Effector memory CD4-positive, alpha-beta T cell (primary cell): ENCODE data around the gene CFAP20DC.
A peak's percentile ranks its signal among the peaks of the same experiment; 100 is the strongest.
"Not testable (repeated sequence)": the region's sequence is repeated elsewhere in the genome, so short reads cannot be mapped to it uniquely, and the experiment has no call there.

ENCODE experiments used
- DNase-seq, 3 donors: peaks; one replicate each; pipeline ENCODE4 v3.0.0-alpha.2; 2020
- H3K27ac ChIP-seq: 2 replicates; pipeline ENCODE4 v1.7.0; 2013; ENCODE audit warnings: mild to moderate bottlenecking, low read length, moderate library complexity; ENCODE audit not compliant: insufficient read depth, poor library complexity, severe bottlenecking
- H3K27me3 ChIP-seq: replicated peaks from 2 replicates; pipeline ENCODE4 v1.7.0; 2013; ENCODE audit warnings: mild to moderate bottlenecking, low read length; ENCODE audit not compliant: insufficient read depth, control insufficient read depth, poor library complexity, severe bottlenecking
- H3K36me3 ChIP-seq: 2 replicates; pipeline ENCODE4 v1.7.0; 2013; ENCODE audit warnings: mild to moderate bottlenecking, low read length, moderate library complexity; ENCODE audit not compliant: control insufficient read depth, insufficient read depth
- H3K4me1 ChIP-seq: 2 replicates; pipeline ENCODE4 v1.7.0; 2013; ENCODE audit warnings: low read length, mild to moderate bottlenecking; ENCODE audit not compliant: control insufficient read depth, insufficient read depth, poor library complexity, severe bottlenecking
- H3K4me3 ChIP-seq: 2 replicates; pipeline ENCODE4 v1.7.0; 2013; ENCODE audit warnings: low read length, low read depth, mild to moderate bottlenecking; ENCODE audit not compliant: insufficient read depth, poor library complexity, severe bottlenecking
- H3K9me3 ChIP-seq: 2 replicates; pipeline ENCODE4 v1.7.0; 2013; ENCODE audit warnings: mild to moderate bottlenecking, low read length, moderate library complexity; ENCODE audit not compliant: control insufficient read depth
- total RNA-seq, 3 donors: gene quantifications; one replicate each; lab custom pipeline; 2026; lab: John Stamatoyannopoulos, UW

The CFAP20DC gene
- 0.69 to 1.4 (median 0.78) reads per million in 3 donors for total RNA-seq

GRCh38 chr3:59049671-59050331, at the start of gene CFAP20DC:
Gene CFAP20DC, minus strand, starts transcription at chr3:59050025. Its CDS starts 394 bp downstream, at chr3:59049631.
- peak within 1 kb of the TSS; percentile 61 for H3K4me3 ChIP-seq
- H3K36me3 ChIP-seq: no peaks in the 10 kb centered on the region
- DNase-seq: peak; percentile 76 to 82 (median 78)
- H3K27ac ChIP-seq: peak within 1 kb of the TSS; percentile 54
- H3K4me1 ChIP-seq: peaks cover 3% of the 10 kb centered on the region
- H3K27me3 ChIP-seq: no peaks in the 10 kb centered on the region
- no peaks in the 10 kb centered on the region for H3K9me3 ChIP-seq

- not testable (repeated sequence) for DNase-seq, H3K4me3 ChIP-seq, H3K27ac ChIP-seq, H3K4me1 ChIP-seq, H3K9me3 ChIP-seq, H3K36me3 ChIP-seq, H3K27me3 ChIP-seq
Measured at GRCh38 chr3:59098516-59098915, 48.7 kb upstream of the CFAP20DC start.

GRCh38 chr3:59094446-59094845, 44.6 kb upstream of the CFAP20DC start:
- Histone ChIP-seq H3K27ac (no peak overlapping the region), H3K36me3 (no peaks in the 10 kb centered on the region), H3K9me3 (no peaks in the 10 kb centered on the region), H3K27me3 (no peaks in the 10 kb centered on the region), H3K4me1 (no peaks in the 10 kb centered on the region), H3K4me3 (no peak overlapping the region)
- DNase-seq: no peak

DNA sequence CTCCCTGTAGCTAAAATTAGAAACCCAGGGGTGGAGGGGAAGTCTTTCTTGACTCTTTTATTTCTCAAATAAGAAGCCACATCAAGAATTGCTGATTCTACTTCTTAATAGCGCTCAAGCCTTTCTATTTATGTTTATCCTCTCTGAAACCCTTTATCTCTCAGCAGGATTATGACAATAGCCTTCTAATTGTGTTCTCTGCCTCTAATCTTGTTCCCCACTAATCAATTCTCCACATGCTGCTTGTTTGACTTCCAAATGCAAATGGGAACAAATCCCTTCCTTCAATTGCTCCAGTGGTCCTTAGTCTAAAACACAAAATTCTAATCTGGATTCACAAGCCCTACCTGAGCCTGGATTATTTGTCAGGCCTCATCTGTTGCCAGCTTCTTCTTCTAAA, 43.7 kb upstream of the CFAP20DC start:
- no peak overlapping the region for H3K27ac ChIP-seq
- H3K9me3 ChIP-seq: no peaks in the 10 kb centered on the region
- no peaks in the 10 kb centered on the region for H3K4me1 ChIP-seq
- H3K36me3 ChIP-seq: no peaks in the 10 kb centered on the region
- no peak overlapping the region for H3K4me3 ChIP-seq
- DNase-seq: no peak
- H3K27me3 ChIP-seq: no peaks in the 10 kb centered on the region

DNA sequence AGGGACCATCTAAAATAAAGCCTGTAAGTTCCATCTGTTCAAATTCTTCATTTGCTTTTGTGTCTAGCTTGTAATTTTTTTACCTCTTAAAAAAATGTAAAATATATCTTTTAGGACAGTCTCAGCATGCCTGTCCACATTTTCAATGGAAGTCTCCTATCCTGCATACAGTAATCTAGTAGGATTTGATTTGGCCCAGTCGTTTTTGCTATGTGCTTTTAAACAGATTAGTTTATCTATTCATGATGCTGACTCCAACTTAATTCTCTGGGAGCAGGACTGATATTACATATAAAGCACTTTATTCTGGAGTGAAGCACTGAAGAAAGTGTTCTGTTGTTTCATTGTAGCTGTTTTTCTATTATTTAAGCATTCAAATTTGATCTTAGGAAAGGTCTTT, 38.9 kb upstream of the CFAP20DC start:
- Histone ChIP-seq H3K4me1 (no peaks in the 10 kb centered on the region), H3K4me3 (no peak overlapping the region), H3K27me3 (no peaks in the 10 kb centered on the region), H3K9me3 (no peaks in the 10 kb centered on the region), H3K27ac (no peak overlapping the region), H3K36me3 (no peaks in the 10 kb centered on the region)
- no peak for DNase-seq

GRCh38 chr3:59085976-59086375, 36.2 kb upstream of the CFAP20DC start:
- no peak for DNase-seq

DNA sequence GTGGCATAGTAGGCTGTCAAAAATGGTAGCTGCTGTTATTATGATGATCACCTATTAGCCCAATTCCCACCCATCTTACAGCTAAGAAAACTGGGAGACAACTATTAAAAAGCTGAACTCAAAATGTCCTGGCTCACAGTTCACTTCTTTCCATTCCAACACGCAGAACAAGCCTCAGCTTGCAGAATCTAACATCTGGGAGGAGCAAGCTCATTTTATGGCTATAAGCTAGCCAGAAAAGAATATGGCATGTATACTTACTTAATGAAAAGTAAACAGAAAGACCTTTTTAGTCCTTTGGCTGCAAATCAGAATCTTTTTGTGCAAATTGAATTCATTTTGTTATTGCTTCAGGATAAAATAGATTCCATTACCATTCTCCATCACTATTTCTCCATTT, 34.8 kb upstream of the CFAP20DC start:
- no peak overlapping the region for H3K4me3 ChIP-seq
- no peaks in the 10 kb centered on the region for H3K36me3 ChIP-seq
- no peaks in the 10 kb centered on the region for H3K4me1 ChIP-seq
- no peak overlapping the region for H3K27ac ChIP-seq
- H3K9me3 ChIP-seq: no peaks in the 10 kb centered on the region
- no peaks in the 10 kb centered on the region for H3K27me3 ChIP-seq
- no peak for DNase-seq

More at GRCh38 chr3:59085976-59086375, 36.2 kb upstream of the CFAP20DC start:
- H3K36me3 ChIP-seq: no peaks in the 10 kb centered on the region
- no peaks in the 10 kb centered on the region for H3K4me1 ChIP-seq
- H3K27ac ChIP-seq: no peak overlapping the region
- no peak overlapping the region for H3K4me3 ChIP-seq
- H3K9me3 ChIP-seq: no peaks in the 10 kb centered on the region
- no peaks in the 10 kb centered on the region for H3K27me3 ChIP-seq

DNA sequence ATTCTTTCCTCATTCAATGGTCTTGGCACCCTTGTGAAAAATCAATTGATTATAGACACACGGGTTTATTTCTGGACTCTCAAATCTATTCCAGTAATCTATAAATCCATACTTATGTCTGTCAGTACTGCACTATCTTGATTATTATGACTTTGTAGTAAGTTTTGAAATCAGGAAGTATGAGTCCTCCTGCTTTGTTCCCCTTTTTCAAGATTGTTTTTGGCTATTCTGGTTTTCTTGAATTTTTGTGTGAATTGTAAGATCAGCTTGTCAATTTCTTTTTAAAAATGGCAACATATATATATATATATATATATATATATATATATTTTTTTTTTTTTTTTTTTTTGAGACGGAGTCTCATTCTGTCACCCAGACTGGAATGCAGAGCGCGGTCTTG, 32.3 kb upstream of the CFAP20DC start:
- Histone ChIP-seq H3K4me1 (no peaks in the 10 kb centered on the region), H3K4me3 (no peak overlapping the region), H3K27me3 (no peaks in the 10 kb centered on the region), H3K27ac (no peak overlapping the region), H3K9me3 (no peaks in the 10 kb centered on the region), H3K36me3 (no peaks in the 10 kb centered on the region)
- no peak for DNase-seq

DNA sequence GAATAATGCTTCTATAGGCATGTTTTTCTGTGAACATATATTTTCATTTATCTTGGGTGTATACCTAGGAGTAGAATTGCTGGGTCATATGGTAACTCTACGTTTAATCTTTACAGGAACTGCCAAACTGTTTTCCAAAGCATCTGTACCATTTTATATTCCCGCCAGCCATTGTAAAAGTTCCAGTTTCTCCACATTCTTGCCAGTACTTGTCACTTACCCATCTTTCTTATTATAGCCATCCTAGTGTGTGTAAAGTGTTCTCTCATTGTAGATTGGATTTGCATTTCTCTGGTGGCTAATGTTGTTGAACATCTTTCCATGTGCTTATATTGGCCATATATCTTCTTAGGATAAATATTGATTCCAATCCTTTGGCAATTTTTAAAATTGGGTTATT, 31.2 kb upstream of the CFAP20DC start:
- Histone ChIP-seq H3K4me3 (no peak overlapping the region), H3K4me1 (no peaks in the 10 kb centered on the region), H3K27me3 (no peaks in the 10 kb centered on the region), H3K36me3 (no peaks in the 10 kb centered on the region), H3K27ac (no peak overlapping the region), H3K9me3 (no peaks in the 10 kb centered on the region)
- no peak for DNase-seq

- Histone ChIP-seq H3K36me3 (no peaks in the 10 kb centered on the region), H3K4me3 (no peak overlapping the region), H3K27me3 (no peaks in the 10 kb centered on the region), H3K9me3 (no peaks in the 10 kb centered on the region), H3K4me1 (no peaks in the 10 kb centered on the region), H3K27ac (no peak overlapping the region)
- DNase-seq: no peak
Measured at GRCh38 chr3:59079962-59080361, 30.1 kb upstream of the CFAP20DC start.
